GM19238 (cell line): ENCODE results near the gene PLD6.

Experiments used
- DNase-seq: peaks from one replicate; pipeline ENCODE4 v3.0.0; 2011; ENCODE audit warnings: low spot score; ENCODE audit not compliant: insufficient read length

The PLD6 gene

DNA sequence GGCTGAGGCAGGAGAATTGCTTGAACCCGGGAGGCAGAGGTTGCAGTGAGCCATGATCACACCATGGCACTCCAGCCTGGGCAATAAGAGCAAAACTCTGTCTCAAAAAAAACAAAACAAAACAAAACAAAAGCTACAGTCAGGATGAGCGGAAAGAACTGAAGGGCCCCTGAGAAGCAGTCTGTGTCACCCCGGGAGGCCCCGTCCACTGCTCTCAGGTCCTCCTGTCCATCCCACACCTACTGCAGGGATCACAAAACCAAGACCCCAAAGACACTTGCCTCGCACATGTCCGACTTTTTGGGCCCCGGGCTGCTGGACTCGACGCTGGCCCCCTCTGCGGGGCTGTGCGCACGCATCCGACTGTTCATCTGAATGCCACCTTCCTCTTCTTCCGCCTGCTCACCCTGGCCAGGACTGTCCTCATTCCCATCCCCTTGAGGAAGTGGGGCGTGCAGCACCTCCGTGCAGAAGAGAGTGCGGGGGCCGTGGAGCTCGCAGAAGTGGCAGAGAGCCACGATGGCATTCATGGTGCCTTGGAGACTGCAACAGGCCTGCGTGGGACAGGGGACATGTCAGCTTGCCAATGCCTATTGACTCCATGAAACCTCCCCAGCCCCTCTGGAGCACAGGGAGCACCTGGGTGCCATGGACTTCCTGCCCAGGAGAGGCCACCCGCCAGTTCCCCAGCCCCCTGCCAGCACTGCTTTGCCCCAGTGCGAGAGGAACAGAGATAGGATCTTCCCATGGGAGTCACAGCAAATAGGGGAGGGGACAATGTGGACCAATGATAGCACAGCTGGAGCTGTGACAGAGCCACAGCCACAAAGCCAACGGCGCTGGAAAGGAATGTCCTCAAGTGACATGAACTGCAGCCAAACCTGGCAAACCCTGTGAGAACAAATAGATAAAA lies 21.7 kb upstream of the PLD6 start:
- DNase-seq = no peak

DNA sequence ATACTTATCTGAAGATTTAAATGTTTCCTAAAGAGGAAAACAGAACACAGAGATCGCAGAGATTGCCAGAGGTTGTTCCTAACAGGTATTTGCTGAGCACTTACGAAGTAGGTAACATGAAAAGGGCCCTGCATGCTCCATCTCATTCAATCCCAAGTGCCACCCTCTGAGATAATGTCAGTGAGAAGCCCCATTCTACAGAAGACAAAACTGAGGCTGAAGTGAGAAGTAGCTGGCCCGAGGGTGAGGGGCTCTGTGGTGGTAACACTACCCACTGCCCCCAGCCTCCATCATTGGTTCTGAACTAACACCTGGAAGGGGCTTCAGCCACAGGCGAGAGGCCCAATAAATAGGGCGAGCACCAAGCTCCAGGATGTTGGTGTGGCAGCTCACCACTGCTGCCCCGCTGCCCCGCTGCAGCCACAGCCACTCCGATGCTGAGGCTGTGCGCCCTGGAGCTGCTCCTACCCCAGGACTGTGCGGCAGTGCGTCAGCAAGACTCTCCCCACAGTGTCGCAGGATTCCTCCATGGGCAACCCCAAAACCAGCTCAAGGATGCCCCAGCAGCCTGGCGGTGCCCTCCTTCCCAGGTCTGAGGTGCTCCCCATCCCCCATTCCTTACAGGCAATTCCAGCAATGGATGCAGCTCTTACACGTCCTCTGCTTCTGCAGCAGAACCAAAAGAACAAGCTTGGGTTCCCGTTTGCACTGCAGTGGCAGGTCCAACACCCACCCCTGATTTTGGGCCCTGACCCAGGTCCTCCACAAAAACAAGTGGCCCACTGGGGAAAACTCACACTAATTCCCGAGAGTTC lies 20.5 kb upstream of the PLD6 start:
- no peak for DNase-seq

DNA sequence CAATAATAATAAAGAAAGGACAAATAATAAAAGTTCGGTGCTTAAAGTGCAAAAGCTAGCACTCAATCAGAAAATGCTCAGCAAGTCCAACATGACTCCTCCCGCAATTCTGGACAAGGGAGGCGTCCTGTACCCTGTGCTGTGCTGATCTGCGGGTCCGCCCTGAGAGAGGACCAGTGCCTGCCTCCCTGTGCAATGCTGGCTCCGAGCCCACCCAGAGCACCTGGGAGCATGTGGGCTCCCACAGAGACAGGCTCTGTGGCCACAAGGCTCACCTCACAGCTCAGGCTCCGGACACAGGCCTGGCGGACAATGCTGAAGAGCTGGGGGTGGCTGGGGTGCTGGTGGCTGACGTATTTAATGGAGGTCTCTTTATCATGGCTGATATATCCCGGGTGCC lies 19.8 kb upstream of the PLD6 start:
- DNase-seq = no peak

DNA sequence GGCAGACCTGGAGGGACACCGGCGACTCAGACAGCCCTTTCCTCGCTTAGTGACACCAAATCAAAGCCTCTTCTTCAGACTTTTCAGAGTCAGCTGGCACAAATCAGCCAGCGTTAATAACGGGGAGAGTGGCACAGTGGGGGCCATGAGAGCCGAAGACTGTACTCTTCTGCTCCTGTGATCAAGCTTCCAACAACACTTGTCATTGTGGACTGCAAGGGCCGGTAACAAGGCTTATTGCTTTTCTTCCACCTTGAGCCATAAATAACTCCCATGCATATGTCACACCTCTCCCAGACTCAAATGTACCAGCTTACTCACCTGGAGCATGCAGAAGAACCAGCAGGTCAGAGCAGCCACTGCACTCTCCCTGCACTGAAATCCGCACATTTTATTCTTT lies 18.0 kb upstream of the PLD6 start:
- no peak for DNase-seq

DNA sequence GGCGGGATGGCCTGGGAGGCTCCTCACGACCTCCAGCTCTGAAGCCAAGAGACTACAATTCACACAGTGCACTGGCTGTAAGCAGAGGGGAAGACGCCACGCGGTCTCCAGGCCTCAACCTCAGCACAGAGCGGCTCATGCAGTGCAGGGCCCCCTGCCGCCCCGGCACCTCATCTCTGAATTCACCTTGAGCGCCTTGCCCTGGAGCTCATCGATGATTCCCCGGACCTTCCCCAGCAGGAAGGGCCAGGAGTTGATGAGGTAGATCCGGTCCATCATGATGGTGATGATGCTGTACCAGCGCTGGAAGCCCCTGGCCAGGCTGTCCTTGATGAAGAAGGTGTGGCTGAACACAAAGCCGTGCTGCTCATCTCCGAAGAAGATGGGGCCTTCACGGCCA lies 17.6 kb upstream of the PLD6 start:
- DNase-seq = no peak

DNA sequence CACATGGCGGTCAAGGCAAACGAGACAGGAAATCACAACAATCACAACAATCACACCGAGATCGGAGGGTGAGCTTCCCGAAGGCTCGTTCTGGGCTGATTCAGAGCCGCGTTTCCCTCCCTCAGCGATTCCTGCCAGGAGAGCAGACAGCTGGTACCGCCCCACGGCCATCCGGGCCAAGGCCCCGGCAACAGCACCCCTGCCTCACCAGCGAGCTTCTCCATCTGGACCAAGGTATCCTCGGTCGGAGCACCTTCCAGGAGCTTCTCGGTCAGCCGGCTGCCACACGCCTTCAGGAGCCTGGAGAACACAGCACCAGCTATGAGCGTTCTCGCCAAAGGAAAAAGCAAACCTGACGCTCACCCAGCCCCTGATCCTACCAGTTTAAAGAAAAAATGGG lies 15.2 kb upstream of the PLD6 start:
- no peak for DNase-seq

DNA sequence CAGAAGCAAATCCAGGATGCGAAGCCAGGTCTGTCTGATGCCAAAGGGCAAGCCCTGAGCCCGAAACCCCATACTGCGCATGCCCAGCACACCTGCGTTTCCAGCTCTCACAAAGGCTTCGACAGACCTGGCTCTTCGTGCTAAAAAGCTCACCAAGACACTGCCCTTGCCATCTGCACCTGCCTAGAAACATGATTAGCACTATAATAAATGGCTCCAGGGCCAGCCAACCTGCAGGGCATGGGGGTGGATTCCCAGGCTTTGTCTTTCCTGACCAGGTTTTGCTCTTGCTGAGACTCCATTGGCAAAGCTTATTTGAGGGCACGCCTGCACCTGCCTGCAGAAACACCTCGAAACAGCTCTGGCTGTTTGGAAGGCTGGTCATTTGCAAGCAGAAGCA lies 14.4 kb upstream of the PLD6 start:
- DNase-seq = no peak

DNA sequence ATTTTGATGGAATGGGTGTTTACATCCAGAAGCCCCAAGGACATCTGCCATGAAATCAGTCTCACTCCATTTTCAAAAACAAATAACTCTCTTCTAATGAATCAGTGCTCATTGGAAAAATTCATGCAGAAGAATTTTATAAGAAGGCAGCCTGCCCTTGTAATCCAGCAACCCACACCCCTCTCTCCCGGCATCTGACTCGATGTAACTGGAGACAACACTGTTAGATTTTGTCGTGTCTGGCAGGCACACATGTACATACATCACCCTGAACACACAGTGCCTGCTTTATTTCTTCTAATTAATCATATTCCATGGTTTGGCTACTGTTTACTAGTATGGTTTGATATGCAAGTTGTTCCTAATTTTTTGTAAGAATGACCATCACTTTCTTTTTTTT lies 11.9 kb upstream of the PLD6 start:
- no peak for DNase-seq

DNA sequence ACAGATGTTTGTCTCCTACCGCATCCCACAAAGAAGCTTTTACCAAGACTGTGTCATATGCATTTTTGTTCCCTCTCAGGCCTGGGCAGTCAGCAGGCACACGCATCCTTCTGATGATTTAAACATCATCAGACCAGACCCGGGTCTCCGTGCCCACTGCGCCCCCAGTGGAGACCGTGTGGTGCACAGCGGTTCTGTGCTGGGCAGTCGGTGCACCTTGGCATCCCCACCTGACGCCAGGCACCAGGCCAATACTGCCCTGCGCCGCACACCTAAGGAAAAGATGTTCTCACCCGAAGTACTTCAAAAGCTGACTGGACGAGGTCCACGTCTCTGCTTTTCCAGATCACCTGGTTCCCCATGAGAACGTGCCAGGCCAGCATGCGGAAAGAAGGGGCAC lies 10.6 kb upstream of the PLD6 start:
- DNase-seq = no peak

DNA sequence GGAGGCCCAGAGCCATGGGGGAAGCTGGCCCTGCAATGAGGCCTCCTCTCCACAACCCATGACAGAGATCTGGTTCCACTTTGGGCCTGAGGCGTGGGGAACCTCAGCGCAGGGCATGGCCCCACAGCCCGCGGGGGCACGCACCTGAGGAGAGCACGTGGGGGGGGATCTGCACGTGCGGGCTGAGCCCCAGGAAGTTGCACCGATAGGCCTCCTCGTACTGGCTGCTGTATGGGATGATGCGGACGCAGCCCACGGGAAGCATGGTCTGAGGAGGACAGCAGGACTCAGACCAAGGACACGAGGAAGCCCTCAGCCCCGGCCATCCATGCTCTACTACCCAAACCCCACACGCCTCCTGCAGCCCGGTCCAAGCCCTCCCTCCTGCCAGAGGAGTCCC lies 10.1 kb upstream of the PLD6 start:
- DNase-seq = no peak

DNA sequence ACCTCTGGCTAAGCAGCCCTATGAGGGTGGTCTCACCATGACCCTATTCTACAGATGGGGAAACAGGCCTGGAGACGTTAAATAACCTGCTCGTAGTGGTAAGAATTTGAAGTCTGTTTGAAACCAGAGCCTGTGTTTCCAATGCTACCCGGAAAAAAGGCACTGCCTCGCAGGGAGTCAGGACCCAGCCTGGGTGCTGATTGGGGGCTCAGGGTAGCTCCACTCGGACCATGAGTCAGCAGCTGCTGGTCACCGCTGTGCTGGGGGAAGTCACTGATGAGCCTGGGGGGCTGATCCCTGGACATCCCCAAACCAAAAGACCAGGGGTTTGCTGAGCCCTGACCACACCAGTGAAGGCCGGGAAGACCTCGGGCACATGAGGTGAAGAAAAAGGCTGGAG lies 9.4 kb upstream of the PLD6 start:
- no peak for DNase-seq

DNA sequence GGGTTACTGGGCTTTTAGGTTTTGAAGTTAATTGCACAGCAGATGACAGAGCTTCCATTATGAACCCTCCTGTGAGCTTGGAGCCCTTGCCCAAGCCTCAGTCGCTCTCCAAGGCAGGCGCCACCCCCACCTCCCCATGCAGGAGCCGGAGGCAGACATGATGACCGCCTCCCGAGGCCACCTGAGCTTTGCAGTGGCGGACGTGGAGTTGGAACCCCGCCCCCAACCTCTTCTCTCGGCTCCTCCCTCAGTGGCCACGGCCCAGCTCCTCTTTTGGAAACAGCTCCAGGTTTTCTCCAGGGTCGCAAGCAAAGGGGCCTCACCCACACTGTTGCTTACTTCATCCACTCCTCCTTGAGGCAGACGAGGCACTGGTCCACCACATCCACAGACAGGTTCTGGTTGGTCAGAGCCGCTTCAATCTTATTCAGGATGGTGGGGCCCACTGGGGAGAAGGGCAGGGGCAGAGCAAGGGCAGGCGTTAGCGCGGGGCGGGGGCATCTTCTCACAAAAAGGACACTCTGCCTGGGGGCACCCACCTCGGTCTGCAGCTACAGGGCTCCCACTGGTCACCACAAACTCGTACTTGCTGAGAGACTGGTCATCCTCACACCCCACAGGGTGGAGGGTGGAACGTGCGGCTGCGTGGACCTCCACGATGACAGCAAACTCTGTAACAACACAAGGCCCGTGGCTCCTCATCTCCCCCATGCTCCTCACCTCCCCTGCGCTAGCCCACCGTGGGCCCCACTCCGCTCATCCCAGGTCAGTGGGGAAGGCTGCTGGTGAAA lies 8.7 kb upstream of the PLD6 start:
- DNase-seq = no peak

DNA sequence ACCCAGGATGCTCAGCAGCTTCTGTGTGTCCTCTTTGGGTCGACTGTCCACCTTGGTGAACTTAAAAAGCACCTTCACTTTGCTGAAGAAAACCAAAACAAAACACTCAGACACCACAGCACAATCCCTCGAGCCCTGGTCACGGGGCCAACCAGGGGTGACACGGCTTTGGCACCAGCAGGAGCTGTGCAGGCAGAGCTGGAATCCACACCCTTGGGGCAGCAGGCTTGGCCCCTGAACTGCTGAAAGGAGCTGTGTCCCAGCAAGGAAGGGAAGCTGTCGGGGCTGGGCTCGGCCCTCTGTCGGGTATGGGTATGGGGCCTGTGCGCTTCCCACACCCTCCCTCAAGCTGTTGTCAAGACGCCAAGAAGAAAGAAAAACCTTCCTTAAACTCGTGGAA lies 7.6 kb upstream of the PLD6 start:
- no peak for DNase-seq

DNA sequence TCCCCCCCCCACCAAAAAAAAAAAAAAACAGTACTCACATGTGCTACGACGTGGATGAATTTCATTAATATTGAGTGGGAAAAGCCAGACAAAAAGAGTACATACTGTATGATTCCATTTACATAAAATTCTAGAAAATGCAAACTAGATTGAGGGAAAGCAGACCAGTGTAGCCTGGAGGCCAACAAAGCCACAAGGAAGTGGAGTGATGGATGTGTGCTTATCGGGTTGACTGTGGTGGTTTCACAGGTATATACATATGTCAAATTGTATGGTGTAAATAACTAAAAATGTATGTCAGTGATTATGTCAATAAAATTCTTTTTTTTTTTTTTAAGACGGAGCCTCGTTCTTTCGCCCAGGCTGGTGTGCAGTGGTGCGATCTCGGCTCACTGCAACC lies 1.9 kb upstream of the PLD6 start:
- DNase-seq = no peak

DNA sequence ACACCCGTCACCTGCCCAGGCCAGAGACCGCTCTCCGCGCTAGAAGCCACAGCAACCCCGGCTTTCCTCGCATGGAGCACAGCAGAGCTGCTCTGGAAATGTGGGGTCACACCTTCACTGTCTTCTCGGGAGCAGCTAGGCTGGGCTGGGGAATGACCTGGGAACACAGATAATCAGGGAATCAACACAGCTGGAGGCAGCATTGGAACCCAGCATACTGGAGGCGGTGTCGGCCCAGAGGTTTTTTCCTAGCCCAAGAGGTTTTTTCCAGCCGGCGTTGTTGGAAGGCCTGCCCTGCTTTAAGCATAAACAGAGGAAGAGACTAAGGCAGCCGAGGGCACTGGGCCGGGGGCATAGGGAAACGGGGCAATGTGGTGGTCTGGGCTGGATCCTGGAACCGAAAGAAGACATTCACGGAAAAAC lies 791 bp upstream of the PLD6 start:
- DNase-seq = no peak

DNA sequence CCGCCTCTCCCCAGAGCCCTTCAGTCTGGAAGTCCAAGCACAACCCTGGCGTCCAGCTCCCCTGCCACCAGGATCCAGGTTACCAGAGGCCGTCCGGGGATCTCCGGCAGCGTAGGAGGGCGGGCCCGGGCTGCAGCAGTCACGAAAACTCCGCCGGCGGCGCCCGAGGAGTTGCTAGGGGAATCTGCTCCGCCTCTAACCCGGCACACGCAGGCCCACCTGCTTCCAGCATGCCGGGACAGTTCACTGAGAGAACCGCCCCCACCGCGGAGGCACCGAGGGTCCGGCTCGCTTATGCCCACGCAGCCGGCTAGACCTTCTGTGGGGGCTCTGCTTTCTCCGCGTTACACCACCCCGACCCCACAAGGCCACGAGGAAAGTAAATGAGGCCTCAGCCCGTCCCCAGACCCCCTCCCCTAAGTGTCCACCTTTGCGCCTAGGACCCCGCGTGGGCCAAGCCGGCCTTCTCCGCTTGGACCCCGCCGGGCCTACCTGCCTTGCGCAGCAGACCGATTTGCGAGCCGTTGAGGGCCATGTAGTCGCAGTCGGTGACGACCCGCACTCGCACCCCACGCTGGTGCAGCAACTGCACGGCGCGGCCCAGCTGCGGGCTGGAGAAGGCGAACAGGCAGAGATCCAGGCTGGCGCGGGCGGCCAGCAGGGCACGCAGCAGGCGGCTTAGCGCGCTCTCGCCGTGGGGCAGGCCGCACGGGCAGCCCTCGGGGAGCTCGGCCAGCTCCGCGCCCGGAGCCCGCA lies 587 bp downstream of the PLD6 start:
- peak; percentile 69 for DNase-seq

DNA sequence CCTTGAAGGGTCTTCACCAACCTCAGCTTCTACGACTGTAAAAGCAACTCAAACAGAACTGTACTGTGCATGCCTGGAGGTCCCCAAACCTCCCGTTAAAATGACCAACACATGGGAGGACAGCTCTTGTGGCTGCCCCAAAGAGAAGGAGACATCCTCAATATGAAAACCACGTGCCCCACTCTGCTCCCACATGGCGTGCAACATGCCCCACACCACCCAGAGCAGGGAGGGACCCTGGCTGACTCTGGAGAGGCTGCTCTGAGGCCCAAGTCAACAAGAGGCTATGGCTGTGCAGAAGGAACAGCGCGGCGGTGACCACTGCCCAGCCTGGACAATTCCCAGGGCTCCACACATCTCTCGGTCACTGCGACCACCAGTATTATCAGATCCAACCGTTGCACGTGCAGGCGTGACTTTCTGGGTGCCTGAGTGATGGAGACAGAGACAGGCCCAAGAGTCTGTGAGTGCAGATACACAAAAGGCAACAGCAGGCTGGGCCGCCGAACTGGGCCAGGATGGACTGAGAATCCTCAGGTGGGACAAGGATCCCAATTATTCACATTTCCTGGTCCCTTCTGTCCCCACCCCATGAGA lies 1.4 kb downstream of the PLD6 start:
- DNase-seq = no peak

DNA sequence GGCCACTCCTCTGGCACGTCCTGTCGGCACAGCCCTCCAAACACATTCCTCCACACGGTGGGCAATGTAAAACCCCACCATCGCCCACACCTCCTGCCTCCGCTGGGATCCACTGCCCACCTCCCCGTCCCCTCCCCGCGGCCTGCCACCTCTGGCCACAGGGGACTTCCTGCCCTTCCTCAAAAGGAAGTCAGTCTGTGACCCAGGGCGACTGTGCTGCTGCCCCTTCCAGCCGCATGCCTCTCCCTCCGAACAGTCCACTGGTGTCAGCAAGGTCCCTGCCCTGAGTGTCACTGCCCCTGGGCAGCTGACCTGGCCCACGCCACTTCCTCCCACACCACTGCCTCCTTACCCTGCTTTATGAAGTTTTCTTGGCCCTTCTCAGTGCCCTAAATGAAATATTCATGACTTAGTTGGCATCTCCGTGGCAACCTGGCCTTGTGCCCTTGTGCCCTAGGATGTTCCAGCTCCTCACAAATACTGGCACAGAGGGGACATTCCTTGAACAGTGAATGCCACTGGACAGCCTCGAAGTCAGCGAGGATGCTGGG lies 2.0 kb downstream of the PLD6 start:
- no peak for DNase-seq

DNA sequence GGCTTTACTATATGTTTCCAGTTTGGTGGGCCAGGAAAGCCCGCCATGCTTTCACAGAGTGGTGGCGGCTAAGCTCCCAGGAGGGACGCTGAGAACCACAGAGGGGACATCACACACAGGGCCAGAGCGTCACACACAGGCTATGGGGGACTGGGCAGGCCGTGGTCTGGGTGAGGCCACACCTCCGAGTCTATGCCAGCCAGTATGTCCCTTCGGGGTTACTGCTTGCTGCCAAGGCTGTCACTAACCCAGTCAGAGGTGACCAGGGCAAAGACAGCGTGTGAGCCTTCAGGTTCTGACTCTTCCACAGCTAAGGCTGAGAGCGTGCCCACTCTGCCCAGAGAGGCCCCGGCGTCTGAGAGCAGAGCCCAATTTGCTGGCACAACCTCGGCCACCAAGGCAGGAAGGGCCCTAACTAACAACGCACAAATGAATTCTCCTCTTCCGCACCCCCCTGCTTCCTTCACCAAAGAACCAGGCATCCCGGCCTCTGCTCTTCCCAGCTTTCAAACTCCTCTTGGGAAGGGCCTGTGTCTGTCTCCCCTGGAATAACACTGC lies 2.9 kb downstream of the PLD6 start:
- DNase-seq = no peak

DNA sequence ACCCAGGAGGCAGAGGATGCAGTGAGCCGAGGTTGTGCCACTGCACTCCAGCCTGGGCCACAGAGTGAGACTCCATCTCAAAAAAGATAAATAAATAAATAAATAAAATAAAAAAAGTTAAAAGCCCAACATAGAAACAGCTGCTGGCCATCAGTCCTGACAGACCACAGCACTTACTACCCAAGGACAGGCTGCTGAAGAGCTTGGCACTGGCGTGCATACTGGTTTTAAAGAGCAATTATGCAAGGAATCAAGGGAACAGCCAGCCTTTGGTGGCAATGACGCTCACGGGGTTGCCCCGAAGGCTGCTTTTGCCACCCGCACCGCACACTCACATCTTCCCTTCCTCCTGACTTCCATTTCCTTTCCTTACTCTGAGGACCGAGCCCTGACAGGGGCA lies 4.2 kb downstream of the PLD6 start:
- DNase-seq = no peak
